ENCODE results near the gene F8A2. TPM values are rescaled to one million over a fixed set of nuclear protein-coding genes. Genes with fewer than 3 reads are reported as not detected.
"Not testable (repeated sequence)": the region's sequence is repeated elsewhere in the genome, so short reads cannot be mapped to it uniquely, and the experiment has no call there.

The F8A2 gene
- 1 to 10 TPM in 1 of 2 donors, not detected in 1; 7.6 TPM for total RNA-seq

DNA sequence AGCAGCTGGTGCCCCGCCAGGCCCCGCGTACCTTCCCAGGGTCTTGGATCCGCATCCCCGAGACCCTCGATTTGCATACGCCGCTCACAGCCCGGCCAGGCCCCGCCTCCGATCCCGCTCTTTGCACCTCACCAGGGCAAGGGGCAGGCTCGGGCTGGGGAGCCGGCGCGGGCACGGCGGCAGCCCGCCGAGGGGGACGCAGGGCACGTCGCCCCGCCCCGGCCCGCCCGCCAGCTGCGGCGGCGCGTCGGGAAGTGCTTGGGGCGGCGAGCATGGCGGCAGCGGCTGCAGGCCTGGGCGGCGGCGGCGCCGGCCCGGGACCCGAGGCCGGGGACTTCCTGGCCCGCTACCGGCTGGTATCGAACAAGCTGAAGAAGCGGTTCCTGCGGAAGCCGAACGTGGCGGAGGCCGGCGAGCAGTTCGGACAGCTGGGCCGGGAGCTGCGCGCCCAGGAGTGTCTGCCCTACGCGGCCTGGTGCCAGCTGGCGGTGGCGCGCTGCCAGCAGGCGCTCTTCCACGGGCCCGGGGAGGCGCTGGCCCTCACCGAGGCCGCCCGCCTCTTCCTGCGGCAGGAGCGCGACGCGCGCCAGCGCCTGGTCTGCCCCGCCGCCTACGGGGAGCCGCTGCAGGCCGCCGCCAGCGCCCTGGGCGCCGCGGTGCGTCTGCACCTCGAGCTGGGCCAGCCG is at the start of gene F8A2:
Gene F8A2 (plus strand): TSS at position 253 of the 686 bp plus-strand sequence. CDS start 20 bp downstream, at position 273.
- H3K9me3 ChIP-seq; DNase-seq; H3K27me3 ChIP-seq; intact Hi-C loops (cut with DNase I); H3K4me1 ChIP-seq; H3K4me3 ChIP-seq; H3K36me3 ChIP-seq (replicated peaks in 1 of 2; ENCODE audit: insufficient read depth in 1 of 2, low read depth in 2 of 2); H3K27ac ChIP-seq: not testable (repeated sequence)
- no CpG with 5 or more reads among the region's 90 CpGs for WGBS, 2 donors
- peak; percentile 89 for ATAC-seq

DNA sequence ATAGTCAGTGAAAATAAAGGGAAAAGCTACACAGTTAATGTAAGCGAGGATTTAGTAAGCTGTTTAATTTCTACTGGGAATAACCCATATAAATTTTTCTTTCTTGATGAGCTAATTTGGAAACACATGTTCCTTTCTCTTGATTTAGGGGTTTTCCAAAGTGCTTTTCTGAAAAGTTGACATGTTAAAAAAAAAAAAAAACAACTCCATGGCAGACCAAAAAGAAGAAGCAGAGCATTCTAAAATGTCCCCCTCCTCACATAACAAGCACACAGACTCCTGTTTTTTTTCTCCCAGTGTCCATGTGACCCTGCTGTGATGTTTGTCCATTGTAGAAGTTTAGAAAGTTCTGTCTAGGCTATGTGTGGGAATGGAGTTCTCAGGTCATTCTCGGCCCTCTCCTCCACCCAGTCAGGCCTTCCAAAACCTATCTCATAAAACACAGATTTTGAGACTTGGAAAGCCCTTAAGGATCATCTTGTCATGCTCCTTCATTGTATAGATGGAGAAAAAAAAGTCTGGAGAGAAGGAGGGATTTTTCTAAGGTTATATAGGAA is 48.3 kb upstream of the F8A2 start:
- Histone ChIP-seq H3K4me1 (no peaks in the 10 kb centered on the region), H3K9me3 (no peaks in the 10 kb centered on the region), H3K36me3 (replicated peaks in 1 of 2; ENCODE audit: insufficient read depth in 1 of 2, low read depth in 2 of 2) (no peaks in the 10 kb centered on the region), H3K27ac (no peak overlapping the region), H3K4me3 (no peak overlapping the region), H3K27me3 (no peaks in the 10 kb centered on the region)
- no peak for DNase-seq
- intact Hi-C loops (cut with DNase I), result no loop called here
- 65 to 74% methylated on average over 2 of the region's 2 CpGs for whole genome bisulfite sequencing, 2 donors
- TF ChIP-seq CTCF (IDR thresholded peaks at IDR 0.05) (no peak), POLR2A (IDR thresholded peaks at IDR 0.05) (no peak)
- no peak for ATAC-seq

GRCh38 chrX:155334486-155335336 is 47.2 kb upstream of the F8A2 start, which contains the start of gene CLIC2:
Gene CLIC2 (minus strand): TSS chrX:155334614. CDS start chrX:155334427, 187 bp downstream.
- DNase-seq (peak in 2 of 4 donors; percentile 12 to 13), ATAC-seq (peak; percentile 45)
- H3K4me3 ChIP-seq, result no peak within 1 kb of the TSS
- no peak within 1 kb of the TSS for H3K27ac ChIP-seq
- no peaks in the 10 kb centered on the region for H3K9me3 ChIP-seq
- WGBS, 2 donors, result 42 to 52% methylated on average over 4 of the region's 5 CpGs
- intact Hi-C loops (cut with DNase I), result no loop called here
- H3K36me3 ChIP-seq (replicated peaks in 1 of 2; ENCODE audit: insufficient read depth in 1 of 2, low read depth in 2 of 2), result no peaks in the 10 kb centered on the region
- TF ChIP-seq CTCF (IDR thresholded peaks at IDR 0.05), result no peak
- TF ChIP-seq POLR2A (IDR thresholded peaks at IDR 0.05), result no peak
- H3K4me1 ChIP-seq, result no peaks in the 10 kb centered on the region
- H3K27me3 ChIP-seq, result no peaks in the 10 kb centered on the region

DNA sequence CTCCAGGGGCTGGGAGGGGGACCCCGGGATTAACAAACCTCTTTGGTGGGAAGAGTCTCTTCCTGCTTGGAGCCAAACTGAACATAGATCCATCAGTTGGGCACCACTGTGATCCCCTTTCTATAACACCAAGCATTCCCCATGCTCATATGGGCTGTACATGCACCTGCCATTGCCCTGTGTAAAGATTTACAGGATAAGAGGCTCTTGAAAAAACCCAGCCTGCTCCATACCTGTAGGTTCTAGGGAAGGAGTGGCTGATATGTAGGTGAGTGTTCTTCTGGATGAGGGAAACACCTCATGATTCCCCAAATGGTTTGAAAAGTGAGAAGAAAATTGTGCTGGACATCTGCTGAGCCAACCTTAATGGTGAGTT is 46.6 kb upstream of the F8A2 start:
- H3K27ac ChIP-seq; H3K4me1 ChIP-seq; H3K9me3 ChIP-seq; intact Hi-C loops (cut with DNase I); H3K27me3 ChIP-seq; H3K4me3 ChIP-seq; ATAC-seq; H3K36me3 ChIP-seq (replicated peaks in 1 of 2; ENCODE audit: insufficient read depth in 1 of 2, low read depth in 2 of 2); DNase-seq: not testable (repeated sequence)
- no CpG with 5 or more reads among the region's 1 CpG for WGBS, 2 donors

- DNase-seq; intact Hi-C loops (cut with DNase I); H3K27me3 ChIP-seq; H3K4me3 ChIP-seq; H3K9me3 ChIP-seq; H3K4me1 ChIP-seq; H3K36me3 ChIP-seq (replicated peaks in 1 of 2; ENCODE audit: insufficient read depth in 1 of 2, low read depth in 2 of 2); H3K27ac ChIP-seq; ATAC-seq: not testable (repeated sequence)
- whole genome bisulfite sequencing, 2 donors, result no CpG with 5 or more reads among the region's 1 CpG
These were observed 36.2 kb upstream of the F8A2 start for GRCh38 chrX:155345689-155346088.

DNA sequence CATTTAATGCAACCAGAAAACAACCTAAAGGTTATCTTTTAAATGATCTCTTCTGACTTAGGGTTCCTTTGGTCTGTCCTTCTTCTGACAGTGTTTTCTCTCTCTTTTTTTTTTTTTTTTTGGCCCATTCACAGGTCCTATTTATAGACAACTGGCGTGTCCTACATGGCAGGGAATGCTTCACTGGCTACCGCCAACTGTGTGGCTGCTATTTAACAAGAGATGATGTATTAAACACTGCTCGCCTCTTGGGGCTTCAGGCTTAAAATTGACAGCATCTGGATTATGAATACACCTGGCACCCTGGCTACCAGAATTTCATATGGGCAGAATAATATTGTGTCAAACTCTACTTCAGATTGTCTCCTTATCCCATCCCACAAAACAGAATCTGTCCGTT is 32.4 kb upstream of the F8A2 start:
- WGBS, 2 donors, result no CpG with 5 or more reads among the region's 4 CpGs
- H3K27me3 ChIP-seq; H3K27ac ChIP-seq; H3K9me3 ChIP-seq; H3K4me3 ChIP-seq; intact Hi-C loops (cut with DNase I); DNase-seq; H3K4me1 ChIP-seq; ATAC-seq; H3K36me3 ChIP-seq (replicated peaks in 1 of 2; ENCODE audit: insufficient read depth in 1 of 2, low read depth in 2 of 2): not testable (repeated sequence)

GRCh38 chrX:155363712-155364111 is 18.2 kb upstream of the F8A2 start:
- intact Hi-C loops (cut with DNase I); H3K27me3 ChIP-seq; H3K27ac ChIP-seq; H3K4me3 ChIP-seq; H3K36me3 ChIP-seq (replicated peaks in 1 of 2; ENCODE audit: insufficient read depth in 1 of 2, low read depth in 2 of 2); ATAC-seq; H3K4me1 ChIP-seq; DNase-seq; H3K9me3 ChIP-seq: not testable (repeated sequence)
- WGBS, 2 donors, result no CpG with 5 or more reads among the region's 7 CpGs

DNA sequence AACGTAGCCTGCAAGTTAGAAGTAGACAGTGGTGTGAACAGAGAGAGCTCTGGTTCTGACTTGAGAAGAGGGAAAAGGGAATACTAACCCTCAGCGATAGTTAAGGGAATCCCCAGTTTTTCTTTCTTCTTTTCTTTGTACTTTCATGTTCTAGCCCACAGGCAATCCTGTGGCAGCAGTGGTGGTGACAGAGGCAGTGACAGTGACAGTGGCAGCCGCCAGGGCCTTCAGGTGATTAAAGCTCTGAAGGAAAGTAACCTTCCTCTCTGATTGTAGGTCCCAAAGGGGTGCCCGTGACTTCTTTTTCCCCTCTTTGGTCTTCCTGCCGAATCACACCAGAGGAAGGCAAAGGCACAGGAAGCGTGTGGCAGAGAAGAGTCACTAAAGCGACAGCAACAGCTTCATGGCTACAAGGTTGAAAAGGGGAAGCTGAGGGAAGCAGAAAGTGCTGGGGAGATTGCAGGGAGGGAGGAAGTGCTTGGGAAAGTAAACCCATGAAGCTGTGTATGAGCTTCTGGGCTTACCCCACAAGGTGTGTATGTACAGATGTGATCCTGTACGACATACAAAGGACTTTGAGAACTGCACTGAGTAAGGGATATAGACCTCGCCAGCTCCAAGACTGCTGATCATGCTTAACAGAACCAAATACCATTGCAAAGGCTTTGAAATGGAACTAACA is 8.0 kb upstream of the F8A2 start:
- H3K36me3 ChIP-seq (replicated peaks in 1 of 2; ENCODE audit: insufficient read depth in 1 of 2, low read depth in 2 of 2); ATAC-seq; H3K4me3 ChIP-seq; H3K4me1 ChIP-seq; H3K9me3 ChIP-seq; intact Hi-C loops (cut with DNase I); H3K27ac ChIP-seq; H3K27me3 ChIP-seq; DNase-seq: not testable (repeated sequence)
- WGBS, 2 donors, result no CpG with 5 or more reads among the region's 9 CpGs

DNA sequence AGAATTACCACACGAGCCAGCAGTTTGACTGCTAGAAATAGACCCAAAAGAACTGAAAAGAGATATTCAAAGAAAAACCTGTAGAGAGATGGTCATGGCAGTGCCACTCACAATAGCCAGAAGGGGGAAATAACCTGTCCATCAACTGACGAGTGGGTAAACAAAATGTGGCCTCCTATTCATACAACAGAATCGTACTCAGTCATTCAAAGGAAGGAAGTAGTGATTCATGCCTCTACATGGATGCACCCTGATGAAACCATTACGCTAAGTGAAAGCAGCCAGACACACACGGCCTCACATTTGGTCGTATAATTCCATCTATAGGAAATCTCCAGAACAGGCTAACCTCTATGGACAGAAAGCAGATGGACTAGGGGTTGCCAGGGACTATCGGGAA is 2.1 kb upstream of the F8A2 start:
- intact Hi-C loops (cut with DNase I); H3K27ac ChIP-seq; ATAC-seq; H3K9me3 ChIP-seq; H3K4me1 ChIP-seq; H3K36me3 ChIP-seq (replicated peaks in 1 of 2; ENCODE audit: insufficient read depth in 1 of 2, low read depth in 2 of 2); H3K27me3 ChIP-seq; H3K4me3 ChIP-seq; DNase-seq: not testable (repeated sequence)
- no CpG with 5 or more reads among the region's 7 CpGs for WGBS, 2 donors

All from body of pancreas (tissue), 4 donors.